Activated B cell treated with CpG ODN at 0.5 μM for 24 hours (primary cell): ENCODE results near the gene NPBWR2. TPM values are rescaled to one million over a fixed set of nuclear protein-coding genes. Genes with fewer than 3 reads are reported as not detected.
A peak's percentile ranks its signal among the peaks of the same experiment; 100 is the strongest.

Experiments used
- ATAC-seq: fragments of 200-7000 bp; cut with Tn5 transposase; one replicate; pipeline ENCODE4 v1.10.0; 2021; ENCODE audit warnings: low read depth, mild to moderate bottlenecking, moderate library complexity
- CTCF ChIA-PET: fragments of 350-600 bp; sonication (Branson Sonifier 250); formaldehyde crosslinking; loops from one replicate; lab custom pipeline; 2021; ENCODE audit warnings: antibody characterized with exemption; lab: Charles Lee
- POLR2A ChIA-PET: fragments of 350-600 bp; sonication (Branson Sonifier 250); formaldehyde crosslinking; loops from one replicate; lab custom pipeline; 2021; ENCODE audit warnings: antibody characterized with exemption; lab: Charles Lee
- DNase-seq: peaks from one replicate; pipeline ENCODE4 v3.0.0; 2022
- H3K27ac Mint-ChIP-seq: one replicate; pipeline ENCODE4 v1.8.0; 2020; ENCODE audit warnings: mixed read lengths
- H3K27me3 Mint-ChIP-seq: one replicate; pipeline ENCODE4 v1.8.0; 2021; ENCODE audit warnings: mixed read lengths
- H3K36me3 Mint-ChIP-seq: one replicate; pipeline ENCODE4 v1.8.0; 2021; ENCODE audit warnings: low read depth, mixed read lengths
- H3K4me1 Mint-ChIP-seq: one replicate; pipeline ENCODE4 v1.8.0; 2021; ENCODE audit warnings: mixed read lengths
- H3K4me3 Mint-ChIP-seq: one replicate; pipeline ENCODE4 v1.8.0; 2020; ENCODE audit warnings: mild to moderate bottlenecking, mixed read lengths
- H3K9me3 Mint-ChIP-seq: one replicate; pipeline ENCODE4 v1.8.0; 2020; ENCODE audit warnings: mixed read lengths
- intact Hi-C: fragments of 100-400 bp; cut with micrococcal nuclease; formaldehyde crosslinking; loops from one replicate; pipeline ENCODE4 v1.15.1; 2024
- total RNA-seq: library from RNA; stranded (reverse); gene quantifications from 2 replicates; pipeline ENCODE4 v1.2.3, GENCODE V29; 2022
- TF ChIP-seq, protein P1 (sequence below): fragments of 200-600 bp; IDR thresholded peaks from one replicate; pipeline ENCODE4 v1.8.0; 2022; ENCODE audit warnings: antibody characterized with exemption, mild to moderate bottlenecking

NPBWR2 gene
- total RNA-seq, 1 donor from 2014 or later: not detected

DNA sequence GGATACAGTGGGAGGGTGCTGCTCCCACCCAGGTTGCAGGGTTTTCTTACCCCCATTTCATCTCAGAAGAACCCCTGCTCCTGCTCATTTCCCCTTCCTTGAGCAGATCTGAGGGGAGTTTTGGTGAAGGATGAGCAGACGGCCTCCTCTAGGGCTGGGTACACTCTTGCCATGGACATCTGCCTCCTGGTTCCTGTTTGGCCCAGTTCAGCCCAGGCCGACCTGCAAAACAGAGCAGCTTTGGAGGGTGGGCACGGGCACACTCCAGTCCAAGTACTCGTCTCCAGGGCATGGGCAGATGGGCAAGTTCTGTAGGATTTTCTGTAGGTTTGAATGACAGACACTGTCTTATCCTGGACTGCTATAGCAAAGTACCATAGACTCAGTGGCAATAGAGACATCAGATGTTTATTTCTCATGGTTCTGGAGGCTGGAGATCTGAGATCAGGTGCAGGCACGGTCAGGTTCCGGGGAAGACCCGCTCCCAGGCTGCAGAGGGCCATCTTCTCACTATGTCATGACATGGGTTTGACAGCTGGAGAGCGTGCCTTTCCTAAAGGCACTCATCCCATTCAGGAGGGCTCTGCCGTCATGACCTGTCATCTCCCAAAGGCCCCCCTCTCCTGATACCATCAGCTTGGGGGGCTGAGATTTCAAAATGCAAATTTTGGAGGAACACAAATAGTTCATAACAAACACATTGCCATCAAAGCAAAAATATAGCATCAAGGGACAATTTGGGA lies 6.2 kb downstream of the NPBWR2 start:
- intact Hi-C loops: loop anchor here (1.0 to 10.0 kb wide), 5 partner anchors 17 to 236 kb away; partner anchors contain the start of genes ABHD16B, C20orf204, LKAAEAR1 and RGS19
- H3K36me3 Mint-ChIP-seq: peaks cover 17% of the 10 kb centered on the region
- H3K27me3 Mint-ChIP-seq: peaks cover 5% of the 10 kb centered on the region
- peaks cover 33% of the 10 kb centered on the region for H3K4me1 Mint-ChIP-seq
- ATAC-seq: no peak
- H3K4me3 Mint-ChIP-seq: peak overlapping the region; percentile 65
- ChIA-PET POLR2A (interaction anchor here (1.0 to 3.0 kb wide), 6 partner anchors 17 to 460 kb away, joined by 4 to 27 read pairs (median 12); partner anchors contain the start of genes LKAAEAR1, OPRL1 and RGS19), CTCF (interaction anchor here (0.6 to 2.4 kb wide), 7 partner anchors 10 to 23 kb away, joined by 3 to 18 read pairs (median 7); partner anchors contain the start of gene LKAAEAR1)
- no peak for DNase-seq
- H3K9me3 Mint-ChIP-seq: peaks cover 3% of the 10 kb centered on the region
- peak overlapping the region; percentile 83 for H3K27ac Mint-ChIP-seq
- TF ChIP-seq, protein P1, sequence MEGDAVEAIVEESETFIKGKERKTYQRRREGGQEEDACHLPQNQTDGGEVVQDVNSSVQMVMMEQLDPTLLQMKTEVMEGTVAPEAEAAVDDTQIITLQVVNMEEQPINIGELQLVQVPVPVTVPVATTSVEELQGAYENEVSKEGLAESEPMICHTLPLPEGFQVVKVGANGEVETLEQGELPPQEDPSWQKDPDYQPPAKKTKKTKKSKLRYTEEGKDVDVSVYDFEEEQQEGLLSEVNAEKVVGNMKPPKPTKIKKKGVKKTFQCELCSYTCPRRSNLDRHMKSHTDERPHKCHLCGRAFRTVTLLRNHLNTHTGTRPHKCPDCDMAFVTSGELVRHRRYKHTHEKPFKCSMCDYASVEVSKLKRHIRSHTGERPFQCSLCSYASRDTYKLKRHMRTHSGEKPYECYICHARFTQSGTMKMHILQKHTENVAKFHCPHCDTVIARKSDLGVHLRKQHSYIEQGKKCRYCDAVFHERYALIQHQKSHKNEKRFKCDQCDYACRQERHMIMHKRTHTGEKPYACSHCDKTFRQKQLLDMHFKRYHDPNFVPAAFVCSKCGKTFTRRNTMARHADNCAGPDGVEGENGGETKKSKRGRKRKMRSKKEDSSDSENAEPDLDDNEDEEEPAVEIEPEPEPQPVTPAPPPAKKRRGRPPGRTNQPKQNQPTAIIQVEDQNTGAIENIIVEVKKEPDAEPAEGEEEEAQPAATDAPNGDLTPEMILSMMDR: no peak

DNA sequence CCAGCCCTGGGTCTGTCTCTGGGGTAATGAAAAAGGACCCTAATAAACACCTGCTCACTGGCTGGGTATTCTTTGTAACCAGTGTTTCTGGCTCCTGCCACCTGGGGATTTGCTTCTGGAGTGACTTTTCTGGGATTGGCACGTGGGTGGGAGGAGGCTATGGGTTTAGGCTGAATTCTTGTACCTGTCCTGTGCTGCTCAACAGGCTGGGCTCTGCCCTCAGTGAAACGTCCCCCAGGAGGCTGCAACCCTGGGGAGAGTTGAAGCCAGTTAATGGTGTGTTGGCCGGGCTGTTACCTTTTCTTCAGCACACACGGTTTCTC lies 6.8 kb downstream of the NPBWR2 start:
- intact Hi-C loops: loop anchor here (1.0 to 10.0 kb wide), 5 partner anchors 16 to 236 kb away; partner anchors contain the start of genes ABHD16B, C20orf204, LKAAEAR1 and RGS19

DNA sequence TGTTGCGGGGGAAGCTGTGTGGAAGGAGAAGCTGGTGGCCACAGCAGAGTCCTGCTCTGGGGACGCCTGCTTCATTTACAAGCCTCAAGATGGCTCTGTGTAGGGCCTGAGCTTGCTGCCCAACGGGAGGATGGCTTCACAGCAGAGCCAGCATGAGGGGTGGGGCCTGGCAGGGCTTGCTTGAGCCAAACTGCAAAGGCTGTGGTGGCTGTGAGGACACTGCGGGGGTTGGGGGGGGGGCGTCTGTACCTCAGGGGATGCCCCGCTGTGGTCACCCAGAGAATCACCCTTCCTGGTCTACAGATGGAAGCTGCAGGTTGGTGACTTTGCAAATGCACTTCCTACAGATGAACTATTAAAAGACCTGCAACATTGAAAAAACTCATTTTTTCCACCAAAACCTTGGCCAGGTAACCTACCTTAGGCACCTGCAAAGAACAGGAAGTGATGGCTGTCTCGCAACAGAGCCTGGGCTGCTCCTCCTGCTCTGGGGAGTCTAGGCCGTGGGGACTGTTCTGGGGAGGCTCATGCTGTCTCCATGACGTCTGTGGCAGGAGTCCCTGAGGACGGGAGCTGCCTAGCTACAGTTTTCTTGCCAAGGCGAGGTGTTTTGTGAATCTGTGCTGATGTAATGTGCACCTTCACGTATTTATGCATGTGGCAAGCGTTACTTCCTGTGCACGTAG lies 7.3 kb downstream of the NPBWR2 start:
- DNase-seq (peak; percentile 63), ATAC-seq (peak; percentile 87)
- intact Hi-C loops: loop anchor here (1.0 to 10.0 kb wide), 5 partner anchors 16 to 235 kb away; partner anchors contain the start of genes ABHD16B, C20orf204, LKAAEAR1 and RGS19
- ChIA-PET CTCF (interaction anchor here (2.1 to 2.4 kb wide), 2 partner anchors 17 to 21 kb away, joined by 11 to 13 read pairs; no protein-coding TSS in a partner anchor), POLR2A (interaction anchor here (0.6 to 3.0 kb wide), 8 partner anchors 16 to 579 kb away, joined by 4 to 27 read pairs (median 6); partner anchors contain the start of genes LKAAEAR1, OPRL1, PPDPF and PRPF6)
- H3K4me1 Mint-ChIP-seq: peaks cover 39% of the 10 kb centered on the region
- TF ChIP-seq, protein P1: no peak
- H3K27me3 Mint-ChIP-seq: peaks cover 5% of the 10 kb centered on the region
- H3K27ac Mint-ChIP-seq: peak overlapping the region; percentile 83
- H3K36me3 Mint-ChIP-seq: peaks cover 17% of the 10 kb centered on the region
- peaks cover 3% of the 10 kb centered on the region for H3K9me3 Mint-ChIP-seq
- peak overlapping the region; percentile 65 for H3K4me3 Mint-ChIP-seq

More for the DNA sequence above, 6.8 kb downstream of the NPBWR2 start:
- H3K36me3 Mint-ChIP-seq: peaks cover 17% of the 10 kb centered on the region
- H3K27ac Mint-ChIP-seq: peak overlapping the region; percentile 83
- DNase-seq: no peak
- H3K27me3 Mint-ChIP-seq: peaks cover 5% of the 10 kb centered on the region
- peaks cover 3% of the 10 kb centered on the region for H3K9me3 Mint-ChIP-seq
- POLR2A ChIA-PET: interaction anchor here (0.7 to 3.0 kb wide), 6 partner anchors 16 to 580 kb away, joined by 4 to 27 read pairs (median 10); partner anchors contain the start of genes LKAAEAR1, OPRL1, PPDPF and PRPF6
- peak; percentile 16 for ATAC-seq
- TF ChIP-seq, protein P1: no peak
- CTCF ChIA-PET: interaction anchor here (2.1 to 2.4 kb wide), 2 partner anchors 17 to 20 kb away, joined by 11 to 13 read pairs; no protein-coding TSS in a partner anchor
- peak overlapping the region; percentile 65 for H3K4me3 Mint-ChIP-seq
- H3K4me1 Mint-ChIP-seq: peaks cover 38% of the 10 kb centered on the region

DNA sequence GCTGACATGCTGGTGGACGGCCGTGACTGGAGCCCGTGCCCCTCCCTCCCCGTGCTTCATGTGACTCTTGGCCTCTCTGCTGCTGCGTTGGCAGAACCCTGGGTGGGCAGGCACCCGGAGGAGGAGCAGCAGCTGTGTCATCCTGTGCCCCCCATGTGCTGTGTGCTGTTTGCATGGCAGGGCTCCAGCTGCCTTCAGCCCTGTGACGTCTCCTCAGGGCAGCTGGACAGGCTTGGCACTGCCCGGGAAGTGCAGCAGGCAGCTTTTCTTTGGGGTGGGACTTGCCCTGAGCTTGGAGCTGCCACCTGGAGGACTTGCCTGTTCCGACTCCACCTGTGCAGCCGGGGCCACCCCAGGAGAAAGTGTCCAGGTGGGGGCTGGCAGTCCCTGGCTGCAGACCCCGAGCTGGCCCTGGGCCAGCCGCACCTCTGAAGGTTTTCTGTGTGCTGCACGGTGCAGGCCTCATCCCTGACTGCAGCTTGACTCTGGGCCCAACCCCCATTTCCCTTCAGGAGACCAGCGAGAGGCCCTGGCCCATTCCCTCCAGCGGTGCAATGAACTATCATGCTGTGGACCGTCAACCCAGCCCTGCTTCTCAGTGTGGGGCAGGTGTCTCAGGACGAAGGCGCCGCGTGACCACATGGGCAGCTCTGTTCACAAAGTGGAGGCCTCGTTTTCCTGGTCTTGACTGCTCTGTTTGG lies 8.1 kb downstream of the NPBWR2 start:
- ATAC-seq: no peak
- Mint-ChIP-seq H3K36me3 (peaks cover 17% of the 10 kb centered on the region), H3K4me1 (peaks cover 39% of the 10 kb centered on the region), H3K27me3 (peaks cover 5% of the 10 kb centered on the region), H3K27ac (peak overlapping the region; percentile 83), H3K9me3 (peaks cover 3% of the 10 kb centered on the region), H3K4me3 (no peak overlapping the region)
- TF ChIP-seq, protein P1: no peak
- intact Hi-C loops: no loop called here
- CTCF ChIA-PET: interaction anchor here (2.1 to 2.4 kb wide), 2 partner anchors 16 to 21 kb away, joined by 11 to 13 read pairs; no protein-coding TSS in a partner anchor
- POLR2A ChIA-PET: interaction anchor here (0.7 to 3.0 kb wide), 4 partner anchors 15 to 35 kb away, joined by 5 to 27 read pairs (median 14); partner anchors contain the start of genes LKAAEAR1, OPRL1 and RGS19
- no peak for DNase-seq
